Measurements from ENCODE around the gene CROCC.

The CROCC gene

GRCh38 chr1:16957731-16958130 is 36.0 kb downstream of the CROCC start:
- no peak for TF ChIP-seq POLR2AphosphoS5 (IDR thresholded peaks at IDR 0.05; ENCODE audit: low read depth, low read length)

GRCh38 chr1:16958475-16958874 is 36.7 kb downstream of the CROCC start:
- TF ChIP-seq TAF1 (IDR thresholded peaks at IDR 0.05; ENCODE audit: borderline replicate concordance, insufficient read depth, low read length) = no peak
- no peak for TF ChIP-seq SIN3A (IDR thresholded peaks at IDR 0.05; ENCODE audit: borderline replicate concordance, insufficient read depth, low read length)

GRCh38 chr1:16960560-16961296 is 39.0 kb downstream of the CROCC start:
- TF ChIP-seq POLR2AphosphoS5 (IDR thresholded peaks at IDR 0.05; ENCODE audit: low read depth, low read length) (no peak), SIN3A (IDR thresholded peaks at IDR 0.05; ENCODE audit: borderline replicate concordance, insufficient read depth, low read length) (no peak), FOXP2 (optimal IDR thresholded peaks at IDR 0.05; ENCODE audit: borderline replicate concordance, extremely low read depth, extremely low read length, insufficient read depth) (no peak), REST (IDR thresholded peaks at IDR 0.05; ENCODE audit: insufficient read depth in 1 of 2, low read depth in 2 of 2, low read length in 2 of 2) (no peak), TAF1 (IDR thresholded peaks at IDR 0.05; ENCODE audit: borderline replicate concordance, insufficient read depth, low read length) (no peak)

- TF ChIP-seq SIN3A (IDR thresholded peaks at IDR 0.05; ENCODE audit: borderline replicate concordance, insufficient read depth, low read length) = no peak
- no peak for TF ChIP-seq FOXP2 (optimal IDR thresholded peaks at IDR 0.05; ENCODE audit: borderline replicate concordance, extremely low read depth, extremely low read length, insufficient read depth)
- TF ChIP-seq POLR2AphosphoS5 (IDR thresholded peaks at IDR 0.05; ENCODE audit: low read depth, low read length) = no peak
- no peak for TF ChIP-seq REST (IDR thresholded peaks at IDR 0.05; ENCODE audit: insufficient read depth in 1 of 2, low read depth in 2 of 2, low read length in 2 of 2)
- TF ChIP-seq TAF1 (IDR thresholded peaks at IDR 0.05; ENCODE audit: borderline replicate concordance, insufficient read depth, low read length) = no peak
Measured at GRCh38 chr1:16961297-16962133, 39.8 kb downstream of the CROCC start.

- TF ChIP-seq REST (IDR thresholded peaks at IDR 0.05; ENCODE audit: insufficient read depth in 1 of 2, low read depth in 2 of 2, low read length in 2 of 2) (no peak), TAF1 (IDR thresholded peaks at IDR 0.05; ENCODE audit: borderline replicate concordance, insufficient read depth, low read length) (no peak), SIN3A (IDR thresholded peaks at IDR 0.05; ENCODE audit: borderline replicate concordance, insufficient read depth, low read length) (no peak), FOXP2 (optimal IDR thresholded peaks at IDR 0.05; ENCODE audit: borderline replicate concordance, extremely low read depth, extremely low read length, insufficient read depth) (no peak), POLR2AphosphoS5 (IDR thresholded peaks at IDR 0.05; ENCODE audit: low read depth, low read length) (no peak)
Measured at GRCh38 chr1:16965486-16966067, 43.8 kb downstream of the CROCC start.

- TF ChIP-seq TAF1 (IDR thresholded peaks at IDR 0.05; ENCODE audit: borderline replicate concordance, insufficient read depth, low read length) = no peak
- TF ChIP-seq FOXP2 (optimal IDR thresholded peaks at IDR 0.05; ENCODE audit: borderline replicate concordance, extremely low read depth, extremely low read length, insufficient read depth) = no peak
- no peak for TF ChIP-seq POLR2AphosphoS5 (IDR thresholded peaks at IDR 0.05; ENCODE audit: low read depth, low read length)
- no peak for TF ChIP-seq REST (IDR thresholded peaks at IDR 0.05; ENCODE audit: insufficient read depth in 1 of 2, low read depth in 2 of 2, low read length in 2 of 2)
- no peak for TF ChIP-seq SIN3A (IDR thresholded peaks at IDR 0.05; ENCODE audit: borderline replicate concordance, insufficient read depth, low read length)
Measured at GRCh38 chr1:16966282-16966681, 44.6 kb downstream of the CROCC start.

Data from PFSK-1 (cell line).